HepG2 (cell line): ENCODE data around the gene HHLA2.

Experiments used
- DMAP1 ChIP-seq: IDR thresholded peaks from 2 replicates; pipeline ENCODE4 v1.6.1; 2016
- HMG20B ChIP-seq: conservative IDR thresholded peaks from 2 replicates; pipeline ENCODE4 v1.6.1; 2016; ENCODE audit warnings: missing genetic modification reagents, missing compliant biosample characterization
- HOXA3 ChIP-seq: sonication (generic); formaldehyde crosslinking; IDR thresholded peaks from 2 replicates; pipeline ENCODE4 v1.5.0; 2020; ENCODE audit warnings: missing genetic modification reagents
- HOXD1 ChIP-seq: sonication (generic); formaldehyde crosslinking; IDR thresholded peaks from 2 replicates; pipeline ENCODE4 v1.5.0; 2020; ENCODE audit warnings: missing genetic modification reagents
- JARID2 ChIP-seq: sonication (generic); formaldehyde crosslinking; IDR thresholded peaks from 2 replicates; pipeline ENCODE4 v1.8.1; 2023; ENCODE audit warnings: missing genetic modification reagents, inconsistent platforms; ENCODE audit not compliant: insufficient replicate concordance
- MZF1 ChIP-seq: sonication (generic); formaldehyde crosslinking; IDR thresholded peaks from 2 replicates; pipeline ENCODE4 v1.8.1; 2023; ENCODE audit warnings: mild to moderate bottlenecking, missing genetic modification reagents, borderline replicate concordance
- SOX6 ChIP-seq, 2 experiments: fragments of 450-650 bp in 1 of 2; sonication (generic) in 1 of 2; formaldehyde crosslinking in 1 of 2; IDR thresholded peaks; 2 replicates each; pipeline versions ENCODE4 v1.4.0 to v1.6.1; 2017 to 2020; ENCODE audit warnings: antibody characterized with exemption in 1 of 2, mild to moderate bottlenecking in 1 of 2, missing genetic modification reagents in 1 of 2
- SUZ12 ChIP-seq: fragments of 150-350 bp; IDR thresholded peaks from 2 replicates; pipeline ENCODE4 v1.6.1; 2014; ENCODE audit warnings: low read depth, low read length
- U2AF2 ChIP-seq: fragments of 200-400 bp; formaldehyde crosslinking; IDR thresholded peaks from 2 replicates; pipeline ENCODE4 v1.6.1; 2017; ENCODE audit warnings: low read depth, mild to moderate bottlenecking, low read length
- ZNF101 ChIP-seq: sonication (generic); formaldehyde crosslinking; IDR thresholded peaks from 2 replicates; pipeline ENCODE4 v1.4.0; 2020; ENCODE audit warnings: mild to moderate bottlenecking, low read depth, missing genetic modification reagents, borderline replicate concordance
- ZNF124 ChIP-seq: sonication (generic); formaldehyde crosslinking; IDR thresholded peaks from 2 replicates; pipeline ENCODE4 v1.4.0; 2020; ENCODE audit warnings: missing genetic modification reagents
- ZNF253 ChIP-seq: sonication (generic); formaldehyde crosslinking; IDR thresholded peaks from 2 replicates; pipeline ENCODE4 v1.8.0; 2022; ENCODE audit warnings: mild to moderate bottlenecking, missing genetic modification reagents, borderline replicate concordance
- TF ChIP-seq, protein P1 (sequence below): sonication (generic); formaldehyde crosslinking; IDR thresholded peaks from 2 replicates; pipeline ENCODE4 v1.5.0; 2020; ENCODE audit warnings: mild to moderate bottlenecking, missing genetic modification reagents, moderate library complexity
- TF ChIP-seq, protein P2 (sequence below): sonication (generic); formaldehyde crosslinking; conservative IDR thresholded peaks from 2 replicates; pipeline ENCODE4 v1.8.0; 2022; ENCODE audit warnings: low read depth, missing genetic modification reagents

DNA sequence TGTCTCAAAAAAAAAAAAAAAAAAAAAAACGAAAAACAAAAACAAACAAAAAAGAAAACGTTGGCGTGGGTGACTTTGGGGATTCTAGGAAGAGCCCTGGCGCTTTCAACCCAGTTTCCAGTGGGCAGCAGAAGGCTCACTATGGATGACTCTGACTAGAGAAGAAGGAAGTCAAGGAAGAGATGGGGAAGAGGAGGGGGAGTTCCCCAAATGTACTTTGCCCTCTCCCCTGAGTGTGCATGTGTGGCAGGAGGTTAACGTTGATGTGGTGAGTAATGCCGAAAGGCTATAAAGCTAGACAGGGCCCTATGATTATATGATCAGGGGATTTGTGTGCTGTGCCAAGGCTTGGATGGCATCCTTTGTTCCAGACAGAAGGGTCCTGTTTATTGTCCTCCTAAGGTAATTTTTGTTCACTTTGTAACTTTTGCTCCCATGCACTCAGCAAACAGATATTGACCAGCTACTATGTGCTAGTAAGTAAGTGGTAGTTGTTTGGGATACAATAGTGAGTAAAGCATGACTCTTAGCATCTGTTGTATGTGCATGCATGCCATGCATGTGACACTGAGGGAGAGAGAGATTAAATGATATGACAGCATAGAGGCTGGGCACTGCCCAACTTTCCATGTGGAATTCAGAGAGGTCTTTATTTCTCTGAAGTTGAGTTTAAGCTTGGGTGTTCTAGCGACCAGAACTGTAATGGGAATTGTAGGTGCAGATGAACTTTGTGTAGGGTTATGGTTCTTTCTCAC is 750 bp upstream of the HHLA2 start:
- TF ChIP-seq HOXD1 (no peak), JARID2 (CRISPR knock-in tag) (no peak), ZNF101 (no peak), ZNF253 (no peak), SOX6 (IDR thresholded peaks at IDR 0.05) (no peak), SOX6 (CRISPR knock-in tag; IDR thresholded peaks at IDR 0.05) (no peak), ZNF124 (no peak), DMAP1 (CRISPR knock-in tag) (no peak), U2AF2 (no peak), HMG20B (CRISPR knock-in tag) (no peak), MZF1 (CRISPR knock-in tag) (no peak), SUZ12 (no peak), HOXA3 (CRISPR knock-in tag) (no peak)
- TF ChIP-seq, protein P1, sequence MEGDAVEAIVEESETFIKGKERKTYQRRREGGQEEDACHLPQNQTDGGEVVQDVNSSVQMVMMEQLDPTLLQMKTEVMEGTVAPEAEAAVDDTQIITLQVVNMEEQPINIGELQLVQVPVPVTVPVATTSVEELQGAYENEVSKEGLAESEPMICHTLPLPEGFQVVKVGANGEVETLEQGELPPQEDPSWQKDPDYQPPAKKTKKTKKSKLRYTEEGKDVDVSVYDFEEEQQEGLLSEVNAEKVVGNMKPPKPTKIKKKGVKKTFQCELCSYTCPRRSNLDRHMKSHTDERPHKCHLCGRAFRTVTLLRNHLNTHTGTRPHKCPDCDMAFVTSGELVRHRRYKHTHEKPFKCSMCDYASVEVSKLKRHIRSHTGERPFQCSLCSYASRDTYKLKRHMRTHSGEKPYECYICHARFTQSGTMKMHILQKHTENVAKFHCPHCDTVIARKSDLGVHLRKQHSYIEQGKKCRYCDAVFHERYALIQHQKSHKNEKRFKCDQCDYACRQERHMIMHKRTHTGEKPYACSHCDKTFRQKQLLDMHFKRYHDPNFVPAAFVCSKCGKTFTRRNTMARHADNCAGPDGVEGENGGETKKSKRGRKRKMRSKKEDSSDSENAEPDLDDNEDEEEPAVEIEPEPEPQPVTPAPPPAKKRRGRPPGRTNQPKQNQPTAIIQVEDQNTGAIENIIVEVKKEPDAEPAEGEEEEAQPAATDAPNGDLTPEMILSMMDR, result no peak
- TF ChIP-seq, protein P2, sequence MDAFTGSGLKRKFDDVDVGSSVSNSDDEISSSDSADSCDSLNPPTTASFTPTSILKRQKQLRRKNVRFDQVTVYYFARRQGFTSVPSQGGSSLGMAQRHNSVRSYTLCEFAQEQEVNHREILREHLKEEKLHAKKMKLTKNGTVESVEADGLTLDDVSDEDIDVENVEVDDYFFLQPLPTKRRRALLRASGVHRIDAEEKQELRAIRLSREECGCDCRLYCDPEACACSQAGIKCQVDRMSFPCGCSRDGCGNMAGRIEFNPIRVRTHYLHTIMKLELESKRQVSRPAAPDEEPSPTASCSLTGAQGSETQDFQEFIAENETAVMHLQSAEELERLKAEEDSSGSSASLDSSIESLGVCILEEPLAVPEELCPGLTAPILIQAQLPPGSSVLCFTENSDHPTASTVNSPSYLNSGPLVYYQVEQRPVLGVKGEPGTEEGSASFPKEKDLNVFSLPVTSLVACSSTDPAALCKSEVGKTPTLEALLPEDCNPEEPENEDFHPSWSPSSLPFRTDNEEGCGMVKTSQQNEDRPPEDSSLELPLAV (CRISPR knock-in tag), result no peak
